Mucosa of gallbladder (tissue), 1 donor: ENCODE results near the gene ZNF724. TPM values are rescaled to one million over a fixed set of nuclear protein-coding genes. Genes with fewer than 3 reads are reported as not detected.
"Not testable (repeated sequence)": the region's sequence is repeated elsewhere in the genome, so short reads cannot be mapped to it uniquely, and the experiment has no call there.

ENCODE experiments used
- DNase-seq: peaks from one replicate; pipeline ENCODE4 v3.0.0-alpha.2; 2020; ENCODE audit warnings: low spot score
- total RNA-seq: library from RNA; stranded (reverse); gene quantifications from one replicate; pipeline ENCODE4 v1.2.1, GENCODE V29; 2021
- donor health status: DM: no; HTN: no; CAD: no.

ZNF724 gene
- total RNA-seq, 1 donor from 2014 or later: 2.5 TPM

- not testable (repeated sequence) for DNase-seq
Observed at GRCh38 chr19:23253256-23253655, 3.1 kb upstream of the ZNF724 start.

GRCh38 chr19:23241419-23241818 lies 8.8 kb downstream of the ZNF724 start:
- DNase-seq: no peak

- no peak for DNase-seq
Observed at GRCh38 chr19:23222998-23223652, 27.1 kb downstream of the ZNF724 start.

GRCh38 chr19:23203841-23204344 lies 46.3 kb downstream of the ZNF724 start:
- no peak for DNase-seq

- no peak for DNase-seq
Observed at GRCh38 chr19:23190341-23190740, 59.9 kb downstream of the ZNF724 start.

- DNase-seq: no peak
Observed at GRCh38 chr19:23183251-23183650, 66.9 kb downstream of the ZNF724 start.

Other genes starting within 250 kb of the ZNF724 start
- gene ZNF728, start 247.2 kb downstream of the ZNF724 start, total RNA-seq: 1.3 TPM
- 0.20 TPM for gene ZNF730, start 133.4 kb downstream of the ZNF724 start, total RNA-seq
- gene ZNF91, start 145.1 kb upstream of the ZNF724 start, total RNA-seq: 43.9 TPM